NCI-H2196 (cell line): ENCODE data around the gene FOXN1.

Source experiments
- DNase-seq: peaks from one replicate; lab custom pipeline; 2025; ENCODE audit not compliant: unreplicated experiment; lab: John Stamatoyannopoulos, UW

FOXN1 gene

GRCh38 chr17:28545141-28545503 is 39.0 kb downstream of the FOXN1 start:
- DNase-seq: no peak

GRCh38 chr17:28545787-28546415 is 39.8 kb downstream of the FOXN1 start:
- DNase-seq: no peak

- DNase-seq: no peak
Measured at GRCh38 chr17:28547096-28547622, 41.0 kb downstream of the FOXN1 start.

GRCh38 chr17:28547623-28548416 is 41.7 kb downstream of the FOXN1 start:
- DNase-seq: peak; percentile 53

GRCh38 chr17:28548417-28549130 is 42.4 kb downstream of the FOXN1 start:
- no peak for DNase-seq

GRCh38 chr17:28549236-28550132 is 43.3 kb downstream of the FOXN1 start:
- DNase-seq: no peak

GRCh38 chr17:28550858-28551257 is 44.7 kb downstream of the FOXN1 start:
- no peak for DNase-seq

- DNase-seq: no peak
Measured at GRCh38 chr17:28551421-28552175, 45.5 kb downstream of the FOXN1 start.

- peak; percentile 65 for DNase-seq
Measured at GRCh38 chr17:28552176-28552999, 46.2 kb downstream of the FOXN1 start, which contains the start of gene UNC119. TSS of gene UNC119 (minus strand) at chr17:28552624. CDS start at chr17:28552557, 67 bp downstream.

GRCh38 chr17:28553000-28553505 is 46.9 kb downstream of the FOXN1 start:
- DNase-seq: no peak

GRCh38 chr17:28554565-28554964 is 48.4 kb downstream of the FOXN1 start:
- DNase-seq: no peak

GRCh38 chr17:28555022-28555421 is 48.9 kb downstream of the FOXN1 start:
- DNase-seq: no peak

- no peak for DNase-seq
Measured at GRCh38 chr17:28563475-28563874, 57.3 kb downstream of the FOXN1 start.

GRCh38 chr17:28567604-28568003 is 61.5 kb downstream of the FOXN1 start:
- no peak for DNase-seq

- no peak for DNase-seq
Measured at GRCh38 chr17:28569446-28569845, 63.3 kb downstream of the FOXN1 start.

- DNase-seq: no peak
Measured at GRCh38 chr17:28570716-28571360, 64.7 kb downstream of the FOXN1 start.

GRCh38 chr17:28571361-28572122 is 65.4 kb downstream of the FOXN1 start, which contains the start of gene PIGS:
TSS of gene PIGS (minus strand) at chr17:28571524. CDS start at chr17:28571496, 28 bp downstream.
- DNase-seq: peak; percentile 79
